ENCODE data around the gene ILF3. TPM values are rescaled to one million over a fixed set of nuclear protein-coding genes. Genes with fewer than 3 reads are reported as not detected.

Gene ILF3
- total and polyA plus RNA-seq, 5 donors from 2014 or later: 54.8 to 444 (median 63.8) TPM

GRCh38 chr19:10708291-10708690 lies 54.1 kb downstream of the ILF3 start:
- H3K36me3 Mint-ChIP-seq: no peaks in the 10 kb centered on the region
- H3K4me3 ChIP-seq (ENCODE audit: low read depth, low read length): no peak overlapping the region
- no peaks in the 10 kb centered on the region for H3K4me1 ChIP-seq (ENCODE audit: control insufficient read depth, insufficient read depth, low read length, poor library complexity, severe bottlenecking)
- DNase-seq: no peak
- H3K27me3 ChIP-seq (ENCODE audit: control insufficient read depth, insufficient read depth, low read length): no peaks in the 10 kb centered on the region
- H3K4me1 Mint-ChIP-seq: peaks cover 0 to 2% (median 0%) of the 10 kb centered on the region in 4 donors
- H3K36me3 ChIP-seq (ENCODE audit: control insufficient read depth, insufficient read depth, low read length): no peaks in the 10 kb centered on the region
- H3K9me3 ChIP-seq (ENCODE audit: control insufficient read depth in 2 of 2, low read length in 2 of 2): no peaks in the 10 kb centered on the region
- no peak overlapping the region for H3K27ac ChIP-seq (ENCODE audit: insufficient read depth, low read length, poor library complexity, severe bottlenecking)
- no peak overlapping the region for H3K27ac Mint-ChIP-seq
- H3K27me3 Mint-ChIP-seq: no peaks in the 10 kb centered on the region
- H3K4me3 Mint-ChIP-seq: no peak overlapping the region
- H3K9me3 Mint-ChIP-seq: no peaks in the 10 kb centered on the region
- no peak for ATAC-seq (ENCODE audit: low read depth in 2 of 2)

DNA sequence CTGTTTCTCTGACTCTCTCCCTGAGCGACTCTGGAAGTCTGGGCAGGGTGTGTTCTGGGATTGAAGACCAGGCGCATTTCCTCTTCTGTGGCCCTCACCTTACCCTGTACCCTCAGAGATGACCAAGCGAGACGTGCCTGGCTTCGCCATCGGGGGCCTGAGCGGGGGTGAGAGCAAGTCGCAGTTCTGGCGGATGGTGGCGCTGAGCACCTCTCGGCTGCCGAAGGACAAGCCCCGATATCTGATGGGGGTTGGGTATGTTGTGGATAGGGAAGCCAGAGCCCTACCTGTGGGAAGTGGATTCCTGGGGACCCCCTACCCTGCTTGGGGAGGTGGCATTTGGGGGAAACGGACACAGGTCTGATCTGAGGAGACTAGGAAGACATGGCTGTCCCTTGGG lies 57.9 kb downstream of the ILF3 start:
- Mint-ChIP-seq H3K9me3 (no peaks in the 10 kb centered on the region), H3K27me3 (no peaks in the 10 kb centered on the region), H3K36me3 (peaks cover 7% of the 10 kb centered on the region), H3K4me3 (no peak overlapping the region), H3K27ac (no peak overlapping the region), H3K4me1 (peaks cover 0 to 11% (median 3%) of the 10 kb centered on the region in 4 donors)
- no peaks in the 10 kb centered on the region for H3K27me3 ChIP-seq (ENCODE audit: control insufficient read depth, insufficient read depth, low read length)
- ATAC-seq (ENCODE audit: low read depth in 2 of 2) (no peak), DNase-seq (no peak)
- H3K4me1 ChIP-seq (ENCODE audit: control insufficient read depth, insufficient read depth, low read length, poor library complexity, severe bottlenecking): peaks cover 2% of the 10 kb centered on the region
- H3K36me3 ChIP-seq (ENCODE audit: control insufficient read depth, insufficient read depth, low read length): no peaks in the 10 kb centered on the region
- no peaks in the 10 kb centered on the region for H3K9me3 ChIP-seq (ENCODE audit: control insufficient read depth in 2 of 2, low read length in 2 of 2)
- no peak overlapping the region for H3K4me3 ChIP-seq (ENCODE audit: low read depth, low read length)
- H3K27ac ChIP-seq (ENCODE audit: insufficient read depth, low read length, poor library complexity, severe bottlenecking): no peak overlapping the region

DNA sequence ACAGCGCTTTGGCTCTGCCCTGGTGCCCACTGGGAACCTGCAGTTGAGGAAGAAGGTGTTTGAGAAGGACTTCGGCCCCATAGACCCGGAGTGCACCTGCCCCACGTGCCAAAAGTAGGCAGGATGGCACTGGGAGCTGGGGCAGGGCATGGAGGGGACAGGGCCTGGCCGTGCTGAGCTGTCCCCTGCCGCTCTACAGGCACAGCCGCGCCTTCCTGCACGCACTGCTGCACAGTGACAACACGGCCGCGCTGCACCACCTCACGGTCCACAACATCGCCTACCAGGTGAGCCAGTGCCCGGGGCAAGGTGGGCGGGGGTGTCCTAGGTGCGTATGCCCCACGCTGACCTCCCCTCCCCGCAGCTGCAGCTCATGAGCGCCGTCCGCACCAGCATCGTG lies 58.6 kb downstream of the ILF3 start:
- Mint-ChIP-seq H3K4me1 (peaks cover 0 to 15% (median 6%) of the 10 kb centered on the region in 4 donors), H3K9me3 (no peaks in the 10 kb centered on the region), H3K36me3 (peaks cover 7% of the 10 kb centered on the region), H3K27ac (no peak overlapping the region), H3K27me3 (no peaks in the 10 kb centered on the region), H3K4me3 (no peak overlapping the region)
- Histone ChIP-seq H3K36me3 (ENCODE audit: control insufficient read depth, insufficient read depth, low read length) (no peaks in the 10 kb centered on the region), H3K4me1 (ENCODE audit: control insufficient read depth, insufficient read depth, low read length, poor library complexity, severe bottlenecking) (peaks cover 4% of the 10 kb centered on the region), H3K27ac (ENCODE audit: insufficient read depth, low read length, poor library complexity, severe bottlenecking) (no peak overlapping the region), H3K9me3 (ENCODE audit: control insufficient read depth in 2 of 2, low read length in 2 of 2) (no peaks in the 10 kb centered on the region), H3K27me3 (ENCODE audit: control insufficient read depth, insufficient read depth, low read length) (no peaks in the 10 kb centered on the region), H3K4me3 (ENCODE audit: low read depth, low read length) (no peak overlapping the region)
- DNase-seq: no peak
- no peak for ATAC-seq (ENCODE audit: low read depth in 2 of 2)

GRCh38 chr19:10713317-10713716 lies 59.2 kb downstream of the ILF3 start:
- H3K27ac Mint-ChIP-seq: peak overlapping the region in 1 of 3 donors; percentile 29

GRCh38 chr19:10717054-10717355 lies 62.9 kb downstream of the ILF3 start:
- H3K4me1 ChIP-seq (ENCODE audit: control insufficient read depth, insufficient read depth, low read length, poor library complexity, severe bottlenecking): peaks cover 36% of the 10 kb centered on the region
- H3K36me3 ChIP-seq (ENCODE audit: control insufficient read depth, insufficient read depth, low read length): peaks cover 2% of the 10 kb centered on the region
- Mint-ChIP-seq H3K4me3 (peak overlapping the region; percentile 90 to 96 (median 94)), H3K27ac (peak overlapping the region; percentile 78 to 90 (median 89)), H3K9me3 (no peaks in the 10 kb centered on the region), H3K36me3 (peaks cover 7% of the 10 kb centered on the region), H3K27me3 (no peaks in the 10 kb centered on the region), H3K4me1 (peaks cover 0 to 49% (median 23%) of the 10 kb centered on the region in 4 donors)
- H3K9me3 ChIP-seq (ENCODE audit: control insufficient read depth in 2 of 2, low read length in 2 of 2): no peaks in the 10 kb centered on the region
- peak overlapping the region; percentile 62 for H3K27ac ChIP-seq (ENCODE audit: insufficient read depth, low read length, poor library complexity, severe bottlenecking)
- no peaks in the 10 kb centered on the region for H3K27me3 ChIP-seq (ENCODE audit: control insufficient read depth, insufficient read depth, low read length)
- peak overlapping the region; percentile 56 for H3K4me3 ChIP-seq (ENCODE audit: low read depth, low read length)
- DNase-seq: no peak
- no peak for ATAC-seq (ENCODE audit: low read depth in 2 of 2)

More at GRCh38 chr19:10713317-10713716, 59.2 kb downstream of the ILF3 start:
- Histone ChIP-seq H3K27ac (ENCODE audit: insufficient read depth, low read length, poor library complexity, severe bottlenecking) (no peak overlapping the region), H3K27me3 (ENCODE audit: control insufficient read depth, insufficient read depth, low read length) (no peaks in the 10 kb centered on the region), H3K36me3 (ENCODE audit: control insufficient read depth, insufficient read depth, low read length) (no peaks in the 10 kb centered on the region), H3K9me3 (ENCODE audit: control insufficient read depth in 2 of 2, low read length in 2 of 2) (no peaks in the 10 kb centered on the region), H3K4me1 (ENCODE audit: control insufficient read depth, insufficient read depth, low read length, poor library complexity, severe bottlenecking) (peaks cover 4% of the 10 kb centered on the region), H3K4me3 (ENCODE audit: low read depth, low read length) (no peak overlapping the region)
- DNase-seq (peak in 2 of 3 donors; percentile 19 to 63), ATAC-seq (ENCODE audit: low read depth in 2 of 2) (no peak)
- no peak overlapping the region for H3K4me3 Mint-ChIP-seq
- peaks cover 0 to 15% (median 6%) of the 10 kb centered on the region in 4 donors for H3K4me1 Mint-ChIP-seq
- H3K36me3 Mint-ChIP-seq: peaks cover 7% of the 10 kb centered on the region
- H3K27me3 Mint-ChIP-seq: no peaks in the 10 kb centered on the region
- H3K9me3 Mint-ChIP-seq: no peaks in the 10 kb centered on the region

- Mint-ChIP-seq H3K4me3 (peak within 1 kb of the TSS; percentile 90 to 96 (median 94)), H3K27me3 (no peaks in the 10 kb centered on the region)
These were observed 63.4 kb downstream of the ILF3 start, which contains the start of gene DNM2 for GRCh38 chr19:10717356-10718204. DNM2 (plus strand) TSS chr19:10718079; CDS start chr19:10718243, 164 bp downstream.

DNA sequence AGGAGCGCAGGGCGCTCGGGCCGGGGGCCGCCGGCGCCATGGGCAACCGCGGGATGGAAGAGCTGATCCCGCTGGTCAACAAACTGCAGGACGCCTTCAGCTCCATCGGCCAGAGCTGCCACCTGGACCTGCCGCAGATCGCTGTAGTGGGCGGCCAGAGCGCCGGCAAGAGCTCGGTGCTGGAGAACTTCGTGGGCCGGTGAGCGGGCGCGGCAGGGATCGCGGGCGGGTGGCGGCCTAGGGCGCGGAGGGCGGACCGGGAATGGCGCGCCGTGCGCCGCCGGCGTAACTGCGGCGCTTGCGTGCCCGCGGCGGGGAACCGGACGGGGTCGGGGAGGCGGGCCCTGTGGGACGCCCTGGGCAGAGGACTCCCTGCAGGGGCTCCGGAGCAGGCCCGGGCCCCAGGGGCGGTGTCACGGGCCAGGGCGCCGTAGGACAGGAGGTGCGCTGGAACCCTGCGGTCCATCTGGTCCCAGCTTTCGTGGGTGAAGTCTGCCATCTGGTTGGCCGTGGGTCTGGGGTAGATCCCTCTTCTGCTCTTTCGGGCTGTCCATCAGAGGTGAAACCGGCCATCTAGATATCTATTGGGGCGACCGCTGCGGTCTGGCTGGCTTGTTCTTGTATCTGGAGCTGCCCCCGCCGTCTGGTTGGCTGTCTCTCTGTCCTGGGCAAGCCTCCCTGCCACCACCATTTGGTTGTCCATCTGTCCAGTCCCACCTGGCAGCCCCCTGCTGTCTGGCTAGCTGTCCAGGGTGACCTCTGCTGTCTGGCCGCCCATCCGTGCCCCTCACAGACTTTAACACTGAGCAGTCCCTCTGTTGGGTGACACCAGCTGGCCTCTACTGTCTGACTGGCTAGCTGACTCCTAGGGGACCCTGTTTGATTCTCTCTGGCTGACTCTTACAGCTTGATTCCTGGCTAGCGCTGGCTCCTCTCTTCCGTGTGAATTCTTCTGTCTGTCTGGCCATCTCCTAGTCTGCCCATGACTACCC lies 64.4 kb downstream of the ILF3 start:
- ATAC-seq (ENCODE audit: low read depth in 2 of 2): no peak
- peaks cover 0 to 57% (median 26%) of the 10 kb centered on the region in 4 donors for H3K4me1 Mint-ChIP-seq

More at GRCh38 chr19:10717356-10718204, 63.4 kb downstream of the ILF3 start, which contains the start of gene DNM2:
- peak within 1 kb of the TSS; percentile 84 for H3K27ac ChIP-seq (ENCODE audit: insufficient read depth, low read length, poor library complexity, severe bottlenecking)
- no peaks in the 10 kb centered on the region for H3K9me3 ChIP-seq (ENCODE audit: control insufficient read depth in 2 of 2, low read length in 2 of 2)
- DNase-seq (peak; percentile 96 to 100 (median 99)), ATAC-seq (ENCODE audit: low read depth in 2 of 2) (peak; percentile 86 to 89)
- H3K27me3 ChIP-seq (ENCODE audit: control insufficient read depth, insufficient read depth, low read length): no peaks in the 10 kb centered on the region
- peaks cover 7% of the 10 kb centered on the region for H3K36me3 Mint-ChIP-seq
- no peaks in the 10 kb centered on the region for H3K9me3 Mint-ChIP-seq
- peaks cover 2% of the 10 kb centered on the region for H3K36me3 ChIP-seq (ENCODE audit: control insufficient read depth, insufficient read depth, low read length)
- H3K4me3 ChIP-seq (ENCODE audit: low read depth, low read length): peak within 1 kb of the TSS; percentile 79
- H3K4me1 Mint-ChIP-seq: peaks cover 0 to 54% (median 25%) of the 10 kb centered on the region in 4 donors
- H3K27ac Mint-ChIP-seq: peak within 1 kb of the TSS; percentile 93 to 94 (median 94)
- peaks cover 38% of the 10 kb centered on the region for H3K4me1 ChIP-seq (ENCODE audit: control insufficient read depth, insufficient read depth, low read length, poor library complexity, severe bottlenecking)

More for the DNA sequence above, 64.4 kb downstream of the ILF3 start:
- Mint-ChIP-seq H3K27me3 (no peaks in the 10 kb centered on the region), H3K27ac (peak overlapping the region; percentile 93 to 94 (median 94)), H3K36me3 (peaks cover 7% of the 10 kb centered on the region), H3K4me3 (peak overlapping the region; percentile 90 to 96 (median 94)), H3K9me3 (no peaks in the 10 kb centered on the region)
- Histone ChIP-seq H3K27me3 (ENCODE audit: control insufficient read depth, insufficient read depth, low read length) (no peaks in the 10 kb centered on the region), H3K4me3 (ENCODE audit: low read depth, low read length) (peak overlapping the region; percentile 79), H3K27ac (ENCODE audit: insufficient read depth, low read length, poor library complexity, severe bottlenecking) (peak overlapping the region; percentile 84), H3K4me1 (ENCODE audit: control insufficient read depth, insufficient read depth, low read length, poor library complexity, severe bottlenecking) (peaks cover 38% of the 10 kb centered on the region), H3K9me3 (ENCODE audit: control insufficient read depth in 2 of 2, low read length in 2 of 2) (no peaks in the 10 kb centered on the region), H3K36me3 (ENCODE audit: control insufficient read depth, insufficient read depth, low read length) (peaks cover 2% of the 10 kb centered on the region)
- peak in 2 of 3 donors; percentile 38 to 63 for DNase-seq
